IPS DF 6.9 (cell line): ENCODE measurements around the gene ERG28.
"Not testable (repeated sequence)": the region's sequence is repeated elsewhere in the genome, so short reads cannot be mapped to it uniquely, and the experiment has no call there.

Experiments used
- DNase-seq: peaks from one replicate; pipeline ENCODE4 v3.0.0-alpha.2; 2013; ENCODE audit warnings: low read depth, low spot score
- H3K27ac ChIP-seq: one replicate; pipeline ENCODE4 v1.5.1; 2013; ENCODE audit warnings: low read length, control low read depth
- H3K27me3 ChIP-seq: 2 replicates; pipeline ENCODE4 v1.6.1; 2013; ENCODE audit warnings: mild to moderate bottlenecking, low read length; ENCODE audit not compliant: control insufficient read depth, insufficient read depth
- H3K36me3 ChIP-seq: 2 replicates; pipeline ENCODE4 v1.6.1; 2013; ENCODE audit warnings: low read length; ENCODE audit not compliant: control insufficient read depth, insufficient read depth
- H3K4me1 ChIP-seq: 2 replicates; pipeline ENCODE4 v1.6.1; 2013; ENCODE audit warnings: low read length; ENCODE audit not compliant: control insufficient read depth, insufficient read depth
- H3K4me3 ChIP-seq: 2 replicates; pipeline ENCODE4 v1.5.1; 2013; ENCODE audit warnings: mild to moderate bottlenecking, low read length
- H3K9me3 ChIP-seq: 2 replicates; pipeline ENCODE4 v1.6.1; 2013; ENCODE audit warnings: low read length, inconsistent platforms; ENCODE audit not compliant: control insufficient read depth, insufficient read depth
- WGBS: extraction: QIAGEN DNeasy Blood & Tissue Kit; methylation state at CpG from one replicate; pipeline ENCODE4 v1.1.7; 2013; ENCODE audit warnings: mixed read lengths, missing lambda C conversion rate; ENCODE audit not compliant: insufficient read length, insufficient coverage; 5-methylcytosine and 5-hydroxymethylcytosine counted together

ERG28 gene

GRCh38 chr14:75607842-75608640, 52.6 kb downstream of the ERG28 start:
- H3K36me3 ChIP-seq = no peaks in the 10 kb centered on the region
- no peaks in the 10 kb centered on the region for H3K9me3 ChIP-seq
- H3K4me3 ChIP-seq = no peak overlapping the region
- no peaks in the 10 kb centered on the region for H3K27me3 ChIP-seq
- no CpG with 5 or more reads among the region's 12 CpGs for WGBS
- H3K4me1 ChIP-seq = no peaks in the 10 kb centered on the region
- H3K27ac ChIP-seq = no peak overlapping the region
- no peak for DNase-seq

DNA sequence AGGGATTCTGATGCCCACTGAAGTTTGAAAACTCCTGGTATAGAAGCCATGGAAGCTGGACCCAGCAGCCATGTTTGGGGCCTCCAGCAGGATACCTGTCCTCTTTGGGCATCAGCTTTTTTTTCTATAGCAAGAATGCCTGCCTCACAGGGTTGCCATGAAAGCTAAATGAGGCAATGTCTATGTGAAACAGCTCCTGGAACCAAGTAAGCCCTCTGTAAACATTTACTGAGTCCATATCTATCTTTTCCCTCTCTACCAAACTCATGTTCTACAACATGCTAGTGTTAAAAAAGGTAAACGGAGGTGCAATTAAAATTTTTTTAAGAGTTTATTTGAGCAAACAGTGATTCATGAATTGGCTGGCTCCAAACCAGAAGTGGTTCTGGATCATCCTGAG, 53.6 kb downstream of the ERG28 start:
- Histone ChIP-seq H3K36me3 (no peaks in the 10 kb centered on the region), H3K4me3 (no peak overlapping the region), H3K9me3 (no peaks in the 10 kb centered on the region), H3K27me3 (no peaks in the 10 kb centered on the region), H3K27ac (no peak overlapping the region), H3K4me1 (no peaks in the 10 kb centered on the region)
- no peak for DNase-seq
- WGBS = no CpG with 5 or more reads among the region's 1 CpG

- no peak overlapping the region for H3K27ac ChIP-seq
- no CpG with 5 or more reads among the region's 10 CpGs for WGBS
These were observed 54.8 kb downstream of the ERG28 start for GRCh38 chr14:75605916-75606315.

GRCh38 chr14:75604979-75605851, 55.5 kb downstream of the ERG28 start:
- no peak overlapping the region for H3K4me3 ChIP-seq
- no peaks in the 10 kb centered on the region for H3K27me3 ChIP-seq
- WGBS = no CpG with 5 or more reads among the region's 11 CpGs
- no peak for DNase-seq
- no peaks in the 10 kb centered on the region for H3K36me3 ChIP-seq
- no peaks in the 10 kb centered on the region for H3K4me1 ChIP-seq
- H3K9me3 ChIP-seq = no peaks in the 10 kb centered on the region
- no peak overlapping the region for H3K27ac ChIP-seq

More at GRCh38 chr14:75605916-75606315, 54.8 kb downstream of the ERG28 start:
- Histone ChIP-seq H3K4me3 (no peak overlapping the region), H3K27me3 (no peaks in the 10 kb centered on the region), H3K4me1 (no peaks in the 10 kb centered on the region), H3K36me3 (no peaks in the 10 kb centered on the region), H3K9me3 (no peaks in the 10 kb centered on the region)
- DNase-seq = no peak

DNA sequence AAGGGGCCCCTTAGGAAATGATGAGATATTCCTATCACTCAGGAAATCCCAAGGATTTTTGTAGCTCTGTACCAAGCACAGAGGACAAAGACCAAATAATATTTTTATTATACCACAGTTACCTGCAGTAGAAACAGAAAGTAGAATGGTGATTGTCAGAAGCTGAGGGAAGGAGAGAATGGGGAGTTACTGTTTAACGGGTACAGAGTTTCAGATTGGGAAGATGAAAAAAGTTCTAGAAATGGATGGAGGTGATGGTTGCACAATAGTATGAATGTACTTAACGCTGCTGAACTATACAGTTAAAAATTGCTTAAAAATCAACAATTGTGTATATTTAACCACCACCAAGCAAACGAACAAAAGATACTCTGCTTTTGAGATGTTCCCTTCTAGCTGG, 58.2 kb downstream of the ERG28 start:
- no peak overlapping the region for H3K4me3 ChIP-seq
- H3K27ac ChIP-seq = no peak overlapping the region
- H3K9me3 ChIP-seq = no peaks in the 10 kb centered on the region
- no peaks in the 10 kb centered on the region for H3K36me3 ChIP-seq
- DNase-seq = no peak
- WGBS = no CpG with 5 or more reads among the region's 3 CpGs
- no peaks in the 10 kb centered on the region; the same call in 1 of the 2 replicates for H3K4me1 ChIP-seq
- no peaks in the 10 kb centered on the region for H3K27me3 ChIP-seq

DNA sequence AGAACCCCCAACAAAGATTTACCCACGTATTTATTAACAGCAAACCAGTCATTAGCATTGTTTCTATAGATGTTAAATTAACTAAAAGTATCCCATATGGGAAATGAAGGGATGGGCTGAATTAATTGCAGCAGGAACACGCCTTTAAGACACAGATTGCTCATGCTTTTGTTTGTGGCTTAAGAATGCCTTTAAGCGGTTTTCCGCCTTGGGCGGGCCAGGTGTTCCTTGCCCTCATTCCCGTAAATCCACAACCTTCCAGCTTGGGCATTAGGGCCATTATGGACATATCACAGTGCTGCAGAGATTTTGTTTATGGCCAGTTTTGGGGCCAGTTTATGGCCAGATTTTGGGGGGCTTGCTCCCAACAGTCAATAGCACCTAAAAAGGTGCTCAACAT, 59.6 kb downstream of the ERG28 start:
- H3K9me3 ChIP-seq, H3K36me3 ChIP-seq, H3K4me3 ChIP-seq, H3K27ac ChIP-seq, H3K4me1 ChIP-seq, H3K27me3 ChIP-seq, DNase-seq: not testable (repeated sequence)
- no CpG with 5 or more reads among the region's 6 CpGs for WGBS

GRCh38 chr14:75600100-75600499, 60.6 kb downstream of the ERG28 start:
- H3K4me1 ChIP-seq, H3K4me3 ChIP-seq, H3K36me3 ChIP-seq, H3K9me3 ChIP-seq, H3K27me3 ChIP-seq, H3K27ac ChIP-seq, DNase-seq: not testable (repeated sequence)
- WGBS = no CpG with 5 or more reads among the region's 1 CpG
